PC-9 (cell line): ENCODE data around the gene GATA2.

Experiments used
- EZH2 ChIP-seq: fragments of 200-600 bp; sonication (generic); IDR thresholded peaks from 2 replicates; pipeline ENCODE4 v1.8.0; 2017; ENCODE audit warnings: antibody characterized with exemption, low read depth
- TF ChIP-seq, protein P1 (sequence below): fragments of 200-600 bp; sonication (generic); conservative IDR thresholded peaks from 2 replicates; pipeline ENCODE4 v1.6.1; 2017; ENCODE audit warnings: mixed run types, antibody characterized with exemption, mild to moderate bottlenecking, moderate library complexity

DNA sequence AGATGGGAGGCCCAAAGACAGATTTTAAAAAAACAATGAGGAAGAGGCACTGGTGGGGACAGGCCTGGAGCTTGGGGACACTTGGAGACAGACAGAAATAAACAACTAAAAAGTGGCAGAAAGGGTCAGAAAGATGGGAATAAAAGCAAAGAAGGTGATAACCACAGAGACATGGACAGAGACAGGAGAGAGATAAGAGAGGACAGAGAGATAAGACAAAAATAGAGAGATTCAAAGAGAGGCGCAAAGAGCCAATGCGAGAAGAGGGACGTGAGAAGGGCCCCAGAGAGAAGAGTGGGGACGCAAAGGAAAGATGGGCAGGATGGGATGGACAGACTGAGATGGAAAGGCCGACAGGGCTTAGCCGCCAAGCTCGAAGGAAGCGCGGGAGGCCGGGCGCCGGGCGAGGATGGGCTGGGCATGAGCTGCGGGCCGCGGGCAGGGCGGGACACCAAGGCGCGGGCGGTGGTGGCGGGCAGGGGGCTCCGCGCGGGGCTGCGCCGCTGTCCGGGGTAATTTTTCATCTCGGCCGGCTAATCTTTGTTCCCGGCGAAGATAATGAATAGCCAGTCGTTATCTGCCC lies 3.1 kb upstream of the GATA2 start:
- TF ChIP-seq, protein P1, sequence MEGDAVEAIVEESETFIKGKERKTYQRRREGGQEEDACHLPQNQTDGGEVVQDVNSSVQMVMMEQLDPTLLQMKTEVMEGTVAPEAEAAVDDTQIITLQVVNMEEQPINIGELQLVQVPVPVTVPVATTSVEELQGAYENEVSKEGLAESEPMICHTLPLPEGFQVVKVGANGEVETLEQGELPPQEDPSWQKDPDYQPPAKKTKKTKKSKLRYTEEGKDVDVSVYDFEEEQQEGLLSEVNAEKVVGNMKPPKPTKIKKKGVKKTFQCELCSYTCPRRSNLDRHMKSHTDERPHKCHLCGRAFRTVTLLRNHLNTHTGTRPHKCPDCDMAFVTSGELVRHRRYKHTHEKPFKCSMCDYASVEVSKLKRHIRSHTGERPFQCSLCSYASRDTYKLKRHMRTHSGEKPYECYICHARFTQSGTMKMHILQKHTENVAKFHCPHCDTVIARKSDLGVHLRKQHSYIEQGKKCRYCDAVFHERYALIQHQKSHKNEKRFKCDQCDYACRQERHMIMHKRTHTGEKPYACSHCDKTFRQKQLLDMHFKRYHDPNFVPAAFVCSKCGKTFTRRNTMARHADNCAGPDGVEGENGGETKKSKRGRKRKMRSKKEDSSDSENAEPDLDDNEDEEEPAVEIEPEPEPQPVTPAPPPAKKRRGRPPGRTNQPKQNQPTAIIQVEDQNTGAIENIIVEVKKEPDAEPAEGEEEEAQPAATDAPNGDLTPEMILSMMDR = no peak
- TF ChIP-seq EZH2 = no peak
